GM12873 (cell line): Measurements from ENCODE around the gene DIRAS3.

ENCODE experiments used
- TF ChIP-seq, protein P1 (sequence below): IDR thresholded peaks from 2 replicates; pipeline ENCODE4 v1.5.1; 2012; ENCODE audit warnings: low read depth, mild to moderate bottlenecking, moderate library complexity, low read length, control low read depth; ENCODE audit not compliant: insufficient read depth; ENCODE audit errors: missing control alignments

DIRAS3 gene, protein sequence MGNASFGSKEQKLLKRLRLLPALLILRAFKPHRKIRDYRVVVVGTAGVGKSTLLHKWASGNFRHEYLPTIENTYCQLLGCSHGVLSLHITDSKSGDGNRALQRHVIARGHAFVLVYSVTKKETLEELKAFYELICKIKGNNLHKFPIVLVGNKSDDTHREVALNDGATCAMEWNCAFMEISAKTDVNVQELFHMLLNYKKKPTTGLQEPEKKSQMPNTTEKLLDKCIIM

DNA sequence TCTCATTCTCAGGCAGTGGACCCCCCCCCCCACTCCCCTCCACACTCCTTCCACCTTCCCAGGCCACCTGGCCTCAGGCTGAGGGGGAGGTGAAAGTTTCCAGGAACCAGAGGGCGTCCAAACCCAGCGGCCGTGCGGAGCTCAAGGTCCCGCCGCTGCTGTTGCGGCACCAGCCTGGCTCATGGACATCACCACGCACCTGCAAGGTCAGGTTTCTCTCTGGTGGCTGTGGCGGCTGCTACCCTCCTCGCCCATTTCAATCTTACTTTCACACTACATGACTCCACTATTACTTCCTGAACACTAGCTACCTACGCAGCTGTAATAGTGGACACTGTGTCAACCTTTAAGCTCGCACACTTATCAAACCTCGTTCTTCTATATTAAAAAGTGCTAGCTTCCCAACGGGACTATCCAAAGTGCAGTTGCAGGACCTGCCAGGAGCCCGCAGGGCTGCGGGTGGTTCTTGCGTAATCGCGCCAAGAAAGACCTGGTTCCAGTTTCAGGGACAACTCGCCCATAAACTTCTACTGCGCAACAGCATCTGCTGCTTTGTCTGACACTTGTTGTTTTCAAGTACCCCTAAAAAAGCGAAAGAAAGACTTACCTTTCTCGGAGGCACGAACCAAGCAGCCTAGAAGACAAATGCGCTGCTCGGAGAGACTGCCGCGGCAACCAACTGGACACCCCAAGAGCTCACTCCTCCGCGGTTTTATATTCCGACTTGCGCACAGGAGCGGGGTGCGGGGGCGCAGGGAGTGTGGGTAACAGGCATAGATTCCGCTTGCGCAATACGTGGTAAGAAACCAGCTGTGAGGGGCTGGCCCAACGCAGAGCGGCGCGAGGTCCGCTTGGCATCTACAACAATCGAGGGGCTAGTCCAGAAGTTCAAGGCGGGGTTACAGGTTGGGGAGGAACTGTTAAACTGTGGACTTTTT, at the start of gene DIRAS3:
DIRAS3 (minus strand) TSS at position 687 of the 938 bp plus-strand sequence. CDS start 3,330 bp downstream, outside the sequence.
- TF ChIP-seq, protein P1, sequence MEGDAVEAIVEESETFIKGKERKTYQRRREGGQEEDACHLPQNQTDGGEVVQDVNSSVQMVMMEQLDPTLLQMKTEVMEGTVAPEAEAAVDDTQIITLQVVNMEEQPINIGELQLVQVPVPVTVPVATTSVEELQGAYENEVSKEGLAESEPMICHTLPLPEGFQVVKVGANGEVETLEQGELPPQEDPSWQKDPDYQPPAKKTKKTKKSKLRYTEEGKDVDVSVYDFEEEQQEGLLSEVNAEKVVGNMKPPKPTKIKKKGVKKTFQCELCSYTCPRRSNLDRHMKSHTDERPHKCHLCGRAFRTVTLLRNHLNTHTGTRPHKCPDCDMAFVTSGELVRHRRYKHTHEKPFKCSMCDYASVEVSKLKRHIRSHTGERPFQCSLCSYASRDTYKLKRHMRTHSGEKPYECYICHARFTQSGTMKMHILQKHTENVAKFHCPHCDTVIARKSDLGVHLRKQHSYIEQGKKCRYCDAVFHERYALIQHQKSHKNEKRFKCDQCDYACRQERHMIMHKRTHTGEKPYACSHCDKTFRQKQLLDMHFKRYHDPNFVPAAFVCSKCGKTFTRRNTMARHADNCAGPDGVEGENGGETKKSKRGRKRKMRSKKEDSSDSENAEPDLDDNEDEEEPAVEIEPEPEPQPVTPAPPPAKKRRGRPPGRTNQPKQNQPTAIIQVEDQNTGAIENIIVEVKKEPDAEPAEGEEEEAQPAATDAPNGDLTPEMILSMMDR, result no peak

DNA sequence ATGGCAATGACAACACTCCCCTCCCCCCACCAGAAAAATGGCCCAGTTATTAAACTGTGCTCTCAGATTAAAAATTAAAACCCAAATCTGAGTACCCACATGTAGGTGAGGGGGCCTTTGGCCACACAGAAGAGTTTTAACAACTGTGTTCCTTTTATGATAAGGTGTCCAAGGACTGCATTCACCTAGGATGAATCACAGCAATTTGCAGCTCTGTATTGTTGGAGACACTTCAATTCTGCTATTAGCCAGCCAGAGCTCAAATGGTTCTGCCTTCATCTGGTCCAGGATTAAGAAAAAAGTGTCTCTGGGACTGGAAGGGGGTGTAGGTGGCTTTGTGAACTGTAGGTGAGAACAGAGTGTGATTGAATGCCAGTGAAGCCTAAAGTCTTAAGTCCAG, 43.3 kb upstream of the DIRAS3 start:
- TF ChIP-seq, protein P1, result no peak

DNA sequence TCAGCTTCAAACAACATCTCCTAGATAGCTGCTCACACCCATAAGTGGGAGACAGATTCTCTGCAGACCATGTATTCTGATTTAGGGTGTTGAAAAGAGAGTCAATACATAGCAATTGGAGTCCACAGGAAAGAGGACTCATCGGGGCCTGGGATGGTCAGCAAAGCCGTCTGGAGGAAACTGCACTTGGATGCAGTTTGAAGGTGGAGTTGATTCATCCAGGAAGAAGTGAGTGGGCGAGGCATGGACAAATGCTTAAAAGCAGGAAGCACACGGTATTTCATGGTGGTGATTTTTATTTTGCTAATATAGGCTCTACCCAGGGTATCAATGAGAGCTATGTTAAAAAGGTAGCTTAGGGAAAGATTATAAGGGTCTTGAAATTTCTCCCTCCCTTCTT, 36.8 kb upstream of the DIRAS3 start:
- TF ChIP-seq, protein P1, result no peak

DNA sequence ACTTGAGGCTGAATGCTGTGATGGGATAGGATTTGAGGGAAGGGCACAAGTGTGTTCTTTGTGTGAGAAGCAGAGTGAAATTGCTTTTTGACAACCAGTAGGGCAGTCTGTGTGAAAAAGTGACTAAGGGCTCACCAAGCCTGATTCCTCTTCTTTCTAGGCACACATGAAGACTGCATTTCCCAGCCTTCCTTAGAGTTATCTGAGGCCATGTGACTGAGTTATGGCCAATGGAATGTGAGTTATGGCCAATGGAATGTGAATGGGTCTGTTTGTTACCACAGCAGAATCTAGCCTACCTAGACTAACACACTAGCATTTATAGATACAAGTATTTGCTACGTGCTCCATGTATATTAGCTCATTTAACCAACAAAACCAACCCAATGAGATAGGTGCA, 35.3 kb upstream of the DIRAS3 start:
- TF ChIP-seq, protein P1, result no peak

DNA sequence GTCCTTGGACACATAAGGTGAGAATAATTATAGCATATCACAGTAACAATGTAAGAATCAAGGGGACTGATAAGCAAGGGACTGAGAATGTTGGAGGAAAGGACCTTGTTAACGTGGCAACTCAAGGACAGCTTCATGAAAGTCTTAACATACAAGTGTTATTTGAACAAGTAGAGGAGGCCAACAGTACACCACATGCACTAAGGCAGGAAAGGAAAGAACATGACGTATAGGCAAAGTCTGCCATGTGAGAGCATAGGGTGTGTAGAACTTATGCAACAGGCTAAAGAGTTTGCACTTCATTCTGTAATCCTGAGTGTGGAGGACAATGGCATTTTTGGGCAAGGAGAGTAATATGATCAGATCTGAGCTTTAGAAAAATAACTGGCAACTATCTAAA, 33.3 kb upstream of the DIRAS3 start:
- TF ChIP-seq, protein P1, result no peak

DNA sequence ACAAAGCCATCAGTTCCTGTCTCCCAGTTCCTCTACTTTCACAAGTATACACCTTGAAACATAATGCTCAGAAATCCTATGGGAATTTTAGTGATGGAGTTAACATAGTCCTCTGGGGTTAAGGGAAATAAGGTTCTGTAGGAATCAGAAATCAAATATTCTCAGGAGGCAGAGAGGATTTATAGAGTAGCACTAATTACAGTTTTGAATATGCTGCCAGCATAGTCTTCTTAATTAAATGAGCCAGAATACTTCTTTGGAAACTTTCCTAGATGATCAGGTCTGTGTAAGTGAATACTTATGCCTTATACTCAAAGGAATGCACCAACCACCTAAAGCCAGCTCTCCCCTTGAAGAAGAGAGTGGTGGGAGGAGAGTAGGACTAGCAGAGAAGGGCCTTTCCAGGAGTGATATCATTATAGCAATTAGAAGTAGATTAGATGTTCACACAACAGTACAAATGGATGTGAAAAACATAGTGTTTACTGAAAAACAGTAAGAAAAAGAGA, 31.4 kb upstream of the DIRAS3 start:
- TF ChIP-seq, protein P1, result no peak

DNA sequence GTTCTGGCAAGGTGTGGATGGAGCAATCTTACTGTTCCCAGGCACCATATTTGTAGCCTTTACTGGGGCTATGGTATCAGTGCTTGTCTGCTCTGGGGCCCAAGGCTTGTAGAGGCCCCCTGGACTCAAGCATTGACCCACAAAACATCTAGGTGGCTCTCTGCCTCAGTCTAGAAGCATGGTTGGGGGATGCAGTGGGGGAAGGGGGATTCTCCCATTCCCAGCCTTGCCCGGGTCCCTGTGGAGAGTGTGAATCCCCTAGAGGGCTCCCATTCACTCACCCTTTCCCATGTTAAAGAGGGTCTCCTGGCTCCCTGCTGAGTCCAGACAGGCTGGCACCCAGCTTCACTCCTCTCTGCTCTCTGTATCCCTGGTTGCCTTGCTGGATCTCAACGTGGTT, 28.2 kb upstream of the DIRAS3 start:
- TF ChIP-seq, protein P1, result no peak
